SK-N-SH (cell line): ENCODE measurements around the gene HPN. TPM values are rescaled to one million over a fixed set of nuclear protein-coding genes. Genes with fewer than 3 reads are reported as not detected.
"Not testable (repeated sequence)": the region's sequence is repeated elsewhere in the genome, so short reads cannot be mapped to it uniquely, and the experiment has no call there.

Experiments
- CTCF ChIA-PET: fragments of 300-600, 350-600 bp; formaldehyde crosslinking; extraction: SDS; loops from one replicate; lab custom pipeline; 2021; lab: Yijun Ruan, JAX
- POLR2A ChIA-PET: fragments of 350-600 bp; sonication (Branson Sonifier 250); formaldehyde crosslinking; extraction: SDS; loops from one replicate; lab custom pipeline; 2020; ENCODE audit warnings: antibody characterized with exemption, inconsistent platforms; lab: Yijun Ruan, JAX
- DNase-seq: peaks from one replicate; pipeline ENCODE4 v3.0.0; 2012
- H2AFZ ChIP-seq: fragments of 200-600 bp; sonication (generic); 2 replicates; pipeline ENCODE4 v1.8.1; 2016; ENCODE audit warnings: antibody characterized with exemption, mild to moderate bottlenecking, low read depth
- H3F3A ChIP-seq: fragments of 200-600 bp; sonication (generic); replicated peaks from 2 replicates; pipeline ENCODE3; 2016; ENCODE audit warnings: antibody characterized with exemption, mild to moderate bottlenecking; ENCODE audit not compliant: insufficient read depth
- H3K27ac ChIP-seq, 2 experiments: fragments of 200-500 bp in 1 of 2; fragments of 200-600 bp in 1 of 2; sonication (Bioruptor generic) in 1 of 2; sonication (generic), shearing (Covaris generic) in 1 of 2; 2 replicates each; pipeline versions ENCODE4 v1.5.1 to v1.6.1; 2014 to 2016; ENCODE audit warnings: low read depth in 2 of 2, inconsistent platforms in 1 of 2, low read length in 1 of 2, mild to moderate bottlenecking in 1 of 2, mixed read lengths in 1 of 2
- H3K27me3 ChIP-seq: fragments of 200-600 bp; sonication (generic), shearing (Covaris generic); 2 replicates; pipeline ENCODE4 v1.6.1; 2016; ENCODE audit warnings: mixed run types; ENCODE audit not compliant: insufficient read depth
- H3K36me3 ChIP-seq, 2 experiments: fragments of 200-500 bp in 1 of 2; fragments of 200-600 bp in 1 of 2; sonication (Bioruptor generic) in 1 of 2; sonication (generic) in 1 of 2; replicated peaks in 1 of 2; 2 replicates each; pipeline versions ENCODE3 to v1.5.1; 2014 to 2016; ENCODE audit warnings: low read length in 1 of 2, mild to moderate bottlenecking in 1 of 2; ENCODE audit not compliant: insufficient read depth in 2 of 2, control insufficient read depth in 1 of 2
- H3K4me1 ChIP-seq, 2 experiments: fragments of 200-500 bp in 1 of 2; fragments of 200-600 bp in 1 of 2; sonication (Bioruptor generic) in 1 of 2; sonication (generic), shearing (Covaris generic) in 1 of 2; 2 replicates each; pipeline versions ENCODE4 v1.5.1 to v1.6.1; 2014 to 2016; ENCODE audit warnings: low read depth in 1 of 2, low read length in 1 of 2, mixed run types in 1 of 2; ENCODE audit not compliant: insufficient read depth in 2 of 2, control insufficient read depth in 1 of 2
- H3K4me2 ChIP-seq: fragments of 200-600 bp; sonication (generic), shearing (Covaris generic); 2 replicates; pipeline ENCODE4 v1.6.1; 2017; ENCODE audit warnings: mixed run types
- H3K4me3 ChIP-seq, 2 experiments: fragments of 200-500 bp in 1 of 2; fragments of 200-600 bp in 1 of 2; sonication (Bioruptor generic) in 1 of 2; sonication (generic), shearing (Covaris generic) in 1 of 2; 2 replicates each; pipeline versions ENCODE4 v1.5.1 to v1.8.1; 2014 to 2016; ENCODE audit warnings: low read depth in 2 of 2, inconsistent platforms in 1 of 2, low read length in 1 of 2, mild to moderate bottlenecking in 1 of 2, mixed read lengths in 1 of 2, moderate library complexity in 1 of 2
- H3K79me2 ChIP-seq: fragments of 200-600 bp; sonication (generic); 2 replicates; pipeline ENCODE4 v1.8.1; 2017; ENCODE audit warnings: mild to moderate bottlenecking; ENCODE audit not compliant: insufficient read depth
- H3K9ac ChIP-seq: fragments of 200-600 bp; sonication (generic); 2 replicates; pipeline ENCODE4 v1.6.1; 2017; ENCODE audit warnings: mixed run types
- H3K9me2 ChIP-seq: fragments of 200-600 bp; sonication (generic); 2 replicates; pipeline ENCODE4 v1.6.1; 2017; ENCODE audit warnings: mixed run types
- H3K9me3 ChIP-seq: fragments of 200-600 bp; sonication (generic); 2 replicates; pipeline ENCODE4 v1.6.1; 2017; ENCODE audit warnings: mixed run types, mild to moderate bottlenecking, moderate library complexity
- H4K20me1 ChIP-seq: fragments of 200-600 bp; sonication (generic); 2 replicates; pipeline ENCODE4 v1.6.1; 2017; ENCODE audit warnings: mild to moderate bottlenecking, mixed run types; ENCODE audit not compliant: insufficient read depth
- CTCF ChIP-seq: fragments of 200-600 bp; sonication (generic); IDR thresholded peaks from 2 replicates; pipeline ENCODE4 v1.6.1; 2017; ENCODE audit warnings: antibody characterized with exemption, mild to moderate bottlenecking, moderate library complexity
- EZH2phosphoT487 ChIP-seq: fragments of 200-600 bp; sonication (generic); IDR thresholded peaks from 2 replicates; pipeline ENCODE4 v1.6.1; 2017; ENCODE audit warnings: low read depth, mixed run types, mild to moderate bottlenecking, antibody characterized with exemption, moderate library complexity, borderline replicate concordance
- FOSL2 ChIP-seq: IDR thresholded peaks from 2 replicates; pipeline ENCODE4 v1.4.0; 2012; ENCODE audit warnings: low read depth, mild to moderate bottlenecking, moderate library complexity, borderline replicate concordance
- FOXM1 ChIP-seq: IDR thresholded peaks from 2 replicates; pipeline ENCODE4 v1.4.0; 2012; ENCODE audit warnings: low read depth, mild to moderate bottlenecking
- GABPA ChIP-seq: IDR thresholded peaks from 2 replicates; pipeline ENCODE4 v1.4.0; 2012; ENCODE audit warnings: low read depth, mild to moderate bottlenecking
- GATA2 ChIP-seq: sonication (generic); formaldehyde crosslinking; IDR thresholded peaks from 2 replicates; pipeline ENCODE4 v1.5.0; 2020; ENCODE audit warnings: mild to moderate bottlenecking, missing genetic modification reagents
- JUND ChIP-seq: IDR thresholded peaks from 2 replicates; pipeline ENCODE4 v1.4.0; 2012
- MAX ChIP-seq: IDR thresholded peaks from 2 replicates; pipeline ENCODE4 v1.4.0; 2012; ENCODE audit warnings: low read depth
- MEF2A ChIP-seq: IDR thresholded peaks from 2 replicates; pipeline ENCODE4 v1.4.0; 2012; ENCODE audit warnings: low read depth, borderline replicate concordance
- TAF1 ChIP-seq: IDR thresholded peaks from 2 replicates; pipeline ENCODE4 v1.6.1; 2012; ENCODE audit warnings: low read depth, mild to moderate bottlenecking, low read length, moderate library complexity, borderline replicate concordance
- TEAD4 ChIP-seq: IDR thresholded peaks from 2 replicates; pipeline ENCODE4 v1.4.0; 2012; ENCODE audit warnings: mild to moderate bottlenecking, borderline replicate concordance; ENCODE audit not compliant: insufficient read depth
- ZBTB33 ChIP-seq: IDR thresholded peaks from 2 replicates; pipeline ENCODE4 v1.4.0; 2012; ENCODE audit warnings: low read depth, borderline replicate concordance
- WGBS: methylation state at CpG from one replicate; pipeline ENCODE4 v1.1.6; 2017; ENCODE audit warnings: low lambda C conversion rate; 5-methylcytosine and 5-hydroxymethylcytosine counted together
- polyA plus RNA-seq, 3 experiments: library from polyadenylated mRNA; depleted of rRNA; stranded (reverse); fragments of >200 nt; gene quantifications; 2 replicates each; pipeline ENCODE4 v1.2.3, GENCODE V29; 2012

Gene HPN
- polyA plus RNA-seq, 1 of the 3 experiments (the other 2 are of a cell fraction): 0.05 TPM

GRCh38 chr19:35006342-35006998, 35.1 kb upstream of the HPN start:
- DNase-seq: no peak
- Histone ChIP-seq H3K4me1 (peaks cover 0 to 6% of the 10 kb centered on the region in 2 experiments; a peak in 2 of 4 replicates), H3K9ac (no peak overlapping the region), H3K9me2 (no peaks in the 10 kb centered on the region), H3K27me3 (no peaks in the 10 kb centered on the region), H3K9me3 (no peaks in the 10 kb centered on the region), H3K79me2 (peaks cover 64% of the 10 kb centered on the region), H2AFZ (no peak overlapping the region), H3F3A (no peaks in the 10 kb centered on the region), H4K20me1 (peaks cover 51% of the 10 kb centered on the region), H3K27ac (no peak overlapping the region), H3K36me3 (peaks cover 3 to 26% of the 10 kb centered on the region in 2 experiments), H3K4me2 (no peak overlapping the region), H3K4me3 (no peak overlapping the region)
- no peak for TF ChIP-seq MAX
- no peak for TF ChIP-seq GATA2 (CRISPR knock-in tag)
- no peak for TF ChIP-seq JUND
- TF ChIP-seq GABPA: no peak
- no peak for TF ChIP-seq FOXM1
- no peak for TF ChIP-seq ZBTB33
- no peak for TF ChIP-seq FOSL2
- TF ChIP-seq TAF1: no peak
- ChIA-PET CTCF (interaction anchor here (1.4 to 6.6 kb wide), 2 partner anchors 33 to 38 kb away, joined by 5 to 38 read pairs; no protein-coding TSS in a partner anchor), POLR2A (no interaction called here)
- WGBS: 58% methylated on average over 15 of the region's 15 CpGs

GRCh38 chr19:35006999-35007365, 34.5 kb upstream of the HPN start:
- TF ChIP-seq FOXM1 (no peak), ZBTB33 (no peak), CTCF (no peak), MEF2A (no peak), TEAD4 (no peak), EZH2phosphoT487 (no peak), TAF1 (no peak)
- H3K4me2 ChIP-seq: no peak overlapping the region
- peaks cover 0 to 4% of the 10 kb centered on the region in 2 experiments; a peak in 1 of 4 replicates for H3K4me1 ChIP-seq
- H3K27me3 ChIP-seq: no peaks in the 10 kb centered on the region
- no peak for DNase-seq
- no peak overlapping the region for H2AFZ ChIP-seq
- peaks cover 6 to 31% of the 10 kb centered on the region in 2 experiments for H3K36me3 ChIP-seq
- no peaks in the 10 kb centered on the region for H3K9me2 ChIP-seq
- no peaks in the 10 kb centered on the region for H3F3A ChIP-seq
- 97% methylated on average over 5 of the region's 5 CpGs for WGBS
- H3K9ac ChIP-seq: no peak overlapping the region
- H3K27ac ChIP-seq: no peak overlapping the region
- peaks cover 48% of the 10 kb centered on the region for H4K20me1 ChIP-seq
- CTCF ChIA-PET: interaction anchor here (6.6 kb wide), 1 partner anchor 33 kb away, joined by 38 read pairs; no protein-coding TSS in a partner anchor
- POLR2A ChIA-PET: no interaction called here
- H3K9me3 ChIP-seq: no peaks in the 10 kb centered on the region
- peaks cover 59% of the 10 kb centered on the region for H3K79me2 ChIP-seq
- H3K4me3 ChIP-seq: no peak overlapping the region

GRCh38 chr19:35007427-35007826, 34.1 kb upstream of the HPN start:
- peaks cover 9 to 35% of the 10 kb centered on the region in 2 experiments for H3K36me3 ChIP-seq
- H3K9me2 ChIP-seq, H3K4me2 ChIP-seq, H3K9ac ChIP-seq, H3K4me1 ChIP-seq, DNase-seq, H3K27ac ChIP-seq, H3F3A ChIP-seq, H2AFZ ChIP-seq, H3K9me3 ChIP-seq, H3K27me3 ChIP-seq, H3K4me3 ChIP-seq: not testable (repeated sequence)
- WGBS: 91% methylated on average over 8 of the region's 8 CpGs
- peaks cover 54% of the 10 kb centered on the region for H3K79me2 ChIP-seq
- ChIA-PET POLR2A (interaction anchor here (2.8 kb wide), 1 partner anchor 7 kb away, joined by 8 read pairs; the partner anchor contains the start of gene GRAMD1A), CTCF (interaction anchor here (0.8 to 6.6 kb wide), 3 partner anchors 11 to 34 kb away, joined by 3 to 38 read pairs (median 3); no protein-coding TSS in a partner anchor)
- peaks cover 44% of the 10 kb centered on the region for H4K20me1 ChIP-seq
